HG03575 (cell line): Measurements from ENCODE around the gene IL25.
"Not testable (repeated sequence)": the region's sequence is repeated elsewhere in the genome, so short reads cannot be mapped to it uniquely, and the experiment has no call there.

ENCODE experiments used
- ATAC-seq: cut with Tn5 transposase; IDR thresholded peaks from one replicate; pipeline ENCODE4 v1.9.1; 2021; ENCODE audit not compliant: unreplicated experiment, insufficient number of reproducible peaks, low FRiP score; ENCODE audit errors: extremely low read depth

The IL25 gene

DNA sequence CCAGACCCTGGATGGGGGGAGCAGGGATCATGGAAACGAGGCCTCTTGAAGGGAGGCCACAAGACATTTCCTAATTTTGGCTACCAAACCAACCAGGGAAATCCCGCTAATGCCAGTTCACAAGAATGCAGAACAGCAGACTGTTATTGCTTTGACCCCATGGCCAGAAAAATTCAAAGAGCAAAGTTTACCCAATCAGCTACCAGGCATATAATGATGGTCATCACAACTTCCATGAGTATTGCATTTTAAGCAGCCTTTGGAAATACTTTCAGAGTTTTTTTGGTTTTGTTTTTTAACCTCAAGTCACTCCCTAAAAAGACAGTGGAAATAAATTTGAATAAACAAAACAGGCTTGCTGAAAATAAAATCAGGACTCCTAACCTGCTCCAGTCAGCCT, at the start of gene IL25:
Gene IL25 (plus strand): TSS at position 301 of the 400 bp plus-strand sequence.
- ATAC-seq: no peak

DNA sequence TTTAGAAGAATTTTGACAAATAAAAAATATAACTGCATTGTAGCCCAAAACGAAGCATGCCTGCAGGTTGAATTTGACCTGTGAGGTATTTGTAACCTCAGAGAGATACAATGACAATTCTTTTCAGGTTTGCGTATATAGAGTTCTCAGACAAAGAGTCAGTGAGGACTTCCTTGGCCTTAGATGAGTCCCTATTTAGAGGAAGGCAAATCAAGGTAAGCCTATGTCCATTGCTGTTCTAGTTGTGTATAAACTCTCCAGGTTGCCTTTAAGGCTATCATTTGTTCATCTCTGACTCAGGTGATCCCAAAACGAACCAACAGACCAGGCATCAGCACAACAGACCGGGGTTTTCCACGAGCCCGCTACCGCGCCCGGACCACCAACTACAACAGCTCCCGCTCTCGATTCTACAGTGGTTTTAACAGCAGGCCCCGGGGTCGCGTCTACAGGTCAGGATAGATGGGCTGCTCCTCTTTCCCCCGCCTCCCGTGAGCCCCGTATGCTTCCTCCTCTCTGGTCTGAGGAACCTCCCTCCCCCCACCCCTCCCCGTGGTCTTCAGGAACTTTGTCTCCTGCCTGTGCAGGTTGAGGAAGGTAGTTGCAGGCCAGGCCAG, 48.7 kb upstream of the IL25 start:
- no peak for ATAC-seq

DNA sequence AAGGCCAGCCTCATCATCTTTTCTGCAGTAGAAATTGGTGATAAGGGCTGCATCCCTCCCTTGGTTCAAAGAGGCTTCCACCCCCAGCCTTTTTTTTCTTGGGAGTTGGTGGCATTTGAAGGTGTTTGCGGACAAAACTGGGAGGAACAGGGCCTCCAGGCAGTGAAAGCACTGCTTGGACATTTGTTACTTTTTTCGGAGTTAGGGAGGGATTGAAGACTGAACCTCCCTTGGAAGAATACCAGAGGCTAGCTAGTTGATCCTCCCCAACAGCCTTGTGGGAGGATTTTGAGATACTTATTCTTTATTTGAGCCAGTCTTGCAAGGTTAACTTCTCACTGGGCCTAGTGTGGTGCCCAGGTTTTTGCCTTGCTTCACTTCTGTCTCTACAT, 48.2 kb upstream of the IL25 start:
- ATAC-seq: no peak

DNA sequence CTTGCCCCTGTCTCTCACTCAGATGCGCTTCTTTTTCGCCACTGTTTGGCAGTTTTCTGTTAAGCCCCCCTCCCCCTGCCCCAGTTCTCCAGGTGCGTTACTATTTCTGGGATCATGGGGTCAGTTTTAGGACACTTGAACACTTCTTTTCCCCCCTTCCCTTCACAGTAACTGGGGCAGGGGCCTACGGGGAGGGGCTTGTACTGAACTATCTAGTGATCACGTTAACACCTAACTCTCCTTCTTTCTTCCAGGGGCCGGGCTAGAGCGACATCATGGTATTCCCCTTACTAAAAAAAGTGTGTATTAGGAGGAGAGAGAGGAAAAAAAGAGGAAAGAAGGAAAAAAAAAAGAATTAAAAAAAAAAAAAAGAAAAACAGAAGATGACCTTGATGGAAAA, 47.6 kb upstream of the IL25 start:
- ATAC-seq: no peak

DNA sequence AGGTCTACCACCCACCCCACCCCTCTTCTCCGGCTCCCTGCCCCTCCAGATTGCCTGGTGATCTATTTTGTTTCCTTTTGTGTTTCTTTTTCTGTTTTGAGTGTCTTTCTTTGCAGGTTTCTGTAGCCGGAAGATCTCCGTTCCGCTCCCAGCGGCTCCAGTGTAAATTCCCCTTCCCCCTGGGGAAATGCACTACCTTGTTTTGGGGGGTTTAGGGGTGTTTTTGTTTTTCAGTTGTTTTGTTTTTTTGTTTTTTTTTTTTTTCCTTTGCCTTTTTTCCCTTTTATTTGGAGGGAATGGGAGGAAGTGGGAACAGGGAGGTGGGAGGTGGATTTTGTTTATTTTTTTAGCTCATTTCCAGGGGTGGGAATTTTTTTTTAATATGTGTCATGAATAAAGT, 46.9 kb upstream of the IL25 start:
- ATAC-seq: not testable (repeated sequence)

DNA sequence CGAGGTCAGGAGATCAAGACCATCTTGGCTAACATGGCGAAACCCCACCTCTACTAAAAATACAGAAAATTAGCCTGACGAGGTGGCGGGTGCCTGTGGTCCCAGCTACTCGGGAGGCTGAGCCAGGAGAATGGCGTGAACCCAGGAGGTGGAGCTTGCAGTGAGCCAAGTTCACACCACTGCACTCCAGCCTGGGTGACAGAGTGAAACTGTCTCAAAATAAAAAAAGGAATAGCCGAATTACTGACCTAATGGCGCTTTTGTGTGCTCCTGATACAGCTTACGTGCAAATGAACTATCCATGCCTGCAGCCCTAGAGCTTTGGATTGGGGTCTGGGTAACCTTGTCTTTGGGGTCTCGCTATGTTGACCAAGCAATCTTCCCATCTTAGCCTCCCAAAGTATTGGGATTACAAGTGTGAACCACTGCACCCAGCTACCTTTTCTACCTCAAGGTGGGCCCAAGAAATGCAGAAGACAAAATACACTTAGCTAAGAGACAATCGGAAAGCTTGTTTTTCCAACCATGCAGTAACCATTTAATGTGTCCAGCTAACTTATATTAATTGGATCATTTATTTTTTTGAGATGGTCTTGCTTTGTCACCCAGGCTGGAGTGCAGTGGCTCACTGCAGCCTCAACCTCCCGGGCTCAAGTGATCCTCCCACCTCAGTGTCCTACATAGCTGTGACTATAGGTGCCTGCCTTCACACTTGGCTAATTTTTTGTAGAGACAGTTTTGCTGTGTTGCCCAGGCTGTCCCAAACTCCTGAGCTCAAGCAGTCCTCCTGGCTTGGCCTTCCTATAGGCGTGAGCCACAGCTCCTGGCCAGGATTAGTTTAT, 45.9 kb upstream of the IL25 start:
- ATAC-seq: no peak

DNA sequence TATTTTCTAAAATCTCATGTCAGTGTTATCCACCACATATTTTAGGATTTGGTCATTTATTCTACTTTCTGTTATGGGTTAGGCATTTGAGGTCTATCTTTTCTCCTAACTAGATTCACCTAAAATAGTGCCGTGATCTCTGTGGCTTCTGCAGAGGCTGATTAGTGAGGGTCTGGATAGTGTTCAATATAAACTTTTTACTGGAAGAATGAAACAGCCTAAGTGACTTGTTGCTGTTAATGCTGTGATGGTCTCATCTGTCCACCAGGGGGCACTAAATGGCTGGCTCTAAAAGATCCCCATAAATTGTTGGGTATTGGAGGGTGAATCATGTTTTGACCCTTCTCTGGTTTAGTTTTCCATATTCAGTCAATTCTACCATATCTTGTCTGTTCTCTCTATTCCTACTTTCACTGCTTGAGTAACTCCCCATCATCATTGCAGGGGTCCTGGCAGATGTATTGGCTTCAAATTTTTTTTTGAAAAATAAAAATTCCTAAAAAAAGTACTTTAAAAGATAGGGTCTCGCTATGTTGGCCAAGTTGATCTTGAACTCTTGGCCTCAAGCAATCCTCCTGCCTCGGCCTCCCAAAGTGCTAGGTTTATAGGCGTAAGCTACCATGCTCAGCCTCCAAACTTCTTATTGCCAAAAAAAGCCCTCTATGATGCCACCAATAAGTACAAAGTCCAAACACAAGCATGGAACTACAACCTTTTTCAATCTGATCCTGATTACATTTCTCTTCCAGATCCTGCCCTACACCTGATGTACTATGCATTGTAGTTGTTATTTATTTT, 44.5 kb upstream of the IL25 start:
- no peak for ATAC-seq

DNA sequence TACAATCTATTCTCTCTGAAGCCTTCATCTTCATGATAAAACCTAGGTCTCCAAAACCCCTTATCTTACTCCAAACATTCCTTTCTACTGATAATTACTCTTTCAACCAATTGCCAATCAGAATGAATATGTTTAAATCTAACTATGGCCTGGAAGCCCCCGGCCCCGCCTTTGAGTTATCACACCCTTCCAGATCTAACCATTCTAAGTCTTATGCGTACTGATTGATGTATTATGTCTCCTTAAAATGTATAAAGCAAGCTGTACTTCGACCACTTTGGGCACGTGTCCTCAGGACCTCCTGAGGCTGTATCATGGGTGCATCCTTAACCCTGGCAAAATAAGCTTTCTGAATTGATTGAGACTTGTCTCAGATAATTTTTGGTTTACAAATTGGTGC, 37.0 kb upstream of the IL25 start:
- no peak for ATAC-seq

DNA sequence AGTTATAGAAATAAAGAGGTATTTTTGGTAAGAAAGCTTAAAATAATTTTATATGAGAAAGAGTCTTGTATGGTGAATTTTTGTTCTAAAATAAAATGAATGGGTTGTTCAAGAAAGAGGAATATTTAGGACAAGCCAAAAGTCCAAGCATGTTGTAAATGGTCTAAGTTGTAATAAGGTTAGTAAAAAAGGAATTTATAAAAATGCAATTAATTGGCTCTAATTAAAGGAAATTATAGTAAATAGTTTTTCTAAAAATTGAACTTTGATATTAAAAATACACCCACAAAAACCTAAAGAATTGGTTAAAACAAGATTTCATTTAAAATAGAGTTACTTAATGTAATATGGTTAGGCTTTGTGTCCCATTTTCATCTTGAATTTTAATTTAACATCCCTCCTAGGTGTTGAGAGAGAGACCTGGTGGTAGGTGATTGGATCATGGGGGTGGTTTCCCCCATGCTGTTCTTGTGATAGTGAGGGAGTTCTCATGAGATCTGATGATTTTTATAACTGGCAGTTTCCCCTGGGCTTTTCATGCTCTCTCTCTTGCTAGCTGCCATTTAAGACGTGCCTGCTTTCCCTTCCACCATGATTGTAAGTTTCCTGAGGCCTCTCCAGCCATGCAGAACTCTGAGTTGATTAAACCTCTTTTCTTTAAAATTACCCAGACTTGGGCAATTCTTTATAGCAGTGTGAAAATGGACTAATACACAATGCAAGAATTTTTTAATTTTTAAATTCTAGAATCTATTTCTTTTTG, 32.9 kb upstream of the IL25 start:
- ATAC-seq: no peak

DNA sequence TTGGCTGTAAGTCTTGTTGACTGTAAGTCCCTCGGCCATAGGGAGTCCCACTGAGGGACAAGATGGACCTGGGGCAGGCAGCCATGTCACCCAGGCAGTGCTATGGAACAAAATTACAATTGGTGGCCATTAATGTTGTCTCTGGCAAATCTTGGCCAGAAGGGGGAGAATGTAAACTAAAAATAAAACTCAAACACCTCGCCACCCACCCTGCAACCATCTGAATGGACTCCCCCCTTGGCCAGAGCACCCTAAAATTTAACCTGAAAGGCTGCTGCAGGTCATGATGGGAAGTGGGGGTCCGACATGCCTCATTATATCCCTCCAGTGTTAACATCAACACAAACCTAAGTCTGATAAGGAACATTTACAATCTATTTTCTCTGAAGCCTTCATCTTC, 28.1 kb upstream of the IL25 start:
- no peak for ATAC-seq

DNA sequence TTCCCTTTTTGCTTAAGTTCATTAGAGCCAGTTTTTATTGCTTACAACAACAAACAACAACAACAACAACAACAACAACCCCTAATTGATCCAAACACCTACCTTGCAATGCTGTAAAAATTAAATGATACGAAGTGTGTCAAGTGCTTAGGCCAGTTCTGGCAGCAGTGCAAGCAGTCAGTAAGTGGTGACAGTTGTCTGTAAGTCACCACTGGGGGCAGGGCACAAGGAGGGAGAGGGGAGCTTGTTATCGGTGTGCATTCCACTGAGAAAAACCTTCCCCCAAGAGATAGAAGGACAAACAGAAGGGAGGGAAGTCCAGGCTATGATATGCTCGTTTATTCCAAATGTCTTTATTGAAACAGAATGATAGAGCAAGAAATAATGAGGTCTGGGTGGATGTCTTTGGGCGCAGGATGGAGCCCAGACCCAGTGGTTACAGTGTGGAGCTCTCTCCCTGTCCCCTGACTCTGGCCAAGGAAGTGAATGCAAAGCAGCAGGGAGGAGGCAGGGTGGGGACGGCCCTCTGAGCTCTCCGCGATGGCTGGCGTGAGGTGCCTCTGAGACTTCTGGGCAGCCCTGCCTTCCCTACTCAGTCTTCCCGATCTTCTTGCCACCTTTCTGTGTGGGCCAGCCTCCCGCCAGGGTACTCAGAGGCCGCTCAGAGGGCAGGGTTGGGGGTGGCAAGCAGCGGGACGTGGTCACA, 26.5 kb upstream of the IL25 start:
- no peak for ATAC-seq

DNA sequence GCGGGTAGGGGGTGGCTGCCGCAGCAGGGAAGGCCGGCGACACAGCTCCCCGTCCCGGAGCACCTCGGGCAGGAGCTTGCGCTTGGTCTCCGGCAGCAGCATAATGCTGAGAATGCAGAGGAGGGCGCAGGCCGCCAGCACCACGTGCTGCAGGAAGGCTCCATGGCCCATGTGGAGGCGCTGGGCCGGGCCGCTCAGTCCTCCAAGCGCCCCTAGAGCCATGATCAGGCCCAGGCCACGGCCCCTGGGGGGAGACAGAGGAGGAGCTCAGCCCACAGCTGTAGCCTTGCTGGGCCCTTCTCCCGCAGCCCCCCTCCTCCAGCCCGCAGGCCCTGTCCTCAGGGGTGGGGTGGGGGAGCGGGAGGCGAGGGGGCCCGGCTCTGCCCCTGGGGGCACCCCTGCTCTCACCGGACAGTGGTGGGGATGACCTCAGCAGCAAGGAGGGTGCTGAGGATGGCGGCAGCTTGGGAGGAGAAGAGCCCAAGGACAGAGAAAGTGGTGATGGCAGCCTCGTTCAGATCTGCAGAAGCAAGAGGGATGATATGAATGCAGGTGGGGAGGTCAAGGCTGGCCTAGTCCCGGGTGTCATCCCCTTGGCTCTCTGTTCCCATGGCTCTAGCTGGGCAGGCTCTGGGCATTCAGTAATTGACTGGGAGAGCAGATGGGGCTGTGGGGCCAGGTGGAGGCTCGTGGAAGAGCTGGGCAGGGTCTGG, 25.8 kb upstream of the IL25 start:
- no peak for ATAC-seq

DNA sequence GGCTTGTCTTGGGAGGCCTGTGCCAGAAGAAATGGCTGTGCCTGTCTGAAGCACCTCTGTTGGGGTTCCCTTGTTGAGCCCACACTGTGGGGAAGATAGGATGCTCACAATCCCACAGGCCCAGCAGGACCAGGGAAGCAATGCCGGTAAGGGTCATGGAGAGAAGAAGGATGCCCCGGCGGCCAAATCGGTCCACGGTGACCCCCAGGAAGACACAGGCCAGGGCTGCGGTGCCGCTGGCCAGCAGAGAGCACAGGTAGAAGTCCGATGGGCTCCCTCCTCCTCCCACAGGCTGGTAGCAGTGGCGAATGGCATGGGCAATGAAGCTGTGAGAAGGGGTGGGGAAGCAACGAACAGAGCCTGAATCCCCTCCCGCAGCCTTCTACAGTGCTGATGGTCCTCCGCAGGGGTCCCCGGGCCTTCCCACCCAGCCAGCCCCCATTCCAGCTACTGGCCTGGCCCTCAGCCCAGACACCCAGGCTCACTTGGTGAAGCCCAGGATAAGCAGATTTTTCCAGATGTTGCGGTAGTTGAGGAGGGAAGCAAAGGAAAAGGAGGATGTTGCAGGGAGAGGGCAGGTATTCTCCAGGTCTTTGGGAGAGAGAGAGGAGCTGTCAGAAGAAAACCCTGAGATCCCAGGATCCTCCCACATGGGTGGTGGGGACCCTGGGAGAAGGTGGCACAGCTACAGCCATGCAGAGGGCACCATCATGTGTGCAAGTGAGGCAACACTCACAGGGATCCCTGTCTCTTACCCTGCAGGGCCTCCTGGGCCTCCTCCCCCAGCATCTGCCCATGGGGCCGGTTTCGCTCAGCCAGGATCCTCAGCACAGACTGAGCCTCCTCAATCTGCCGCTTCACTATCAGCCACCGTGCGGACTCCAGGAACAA, 25.0 kb upstream of the IL25 start:
- ATAC-seq: no peak

DNA sequence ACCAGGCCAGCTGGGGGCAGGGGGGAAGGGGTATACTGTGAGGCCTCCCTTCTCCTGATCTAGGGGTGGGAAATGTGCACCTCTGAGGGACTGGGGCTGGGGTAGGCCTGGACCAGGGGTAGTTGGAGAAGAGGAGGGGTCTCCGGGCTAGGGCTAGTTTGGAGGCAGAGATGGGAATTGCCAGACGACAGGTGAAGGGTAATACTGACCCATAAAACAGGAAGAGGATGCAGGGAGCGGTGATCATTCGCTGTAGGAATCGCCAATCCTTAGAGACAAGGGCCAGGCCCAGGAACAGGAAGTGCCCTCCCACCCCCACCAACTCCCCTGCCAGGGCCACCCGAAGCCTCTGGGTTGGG, 24.3 kb upstream of the IL25 start:
- ATAC-seq: no peak

DNA sequence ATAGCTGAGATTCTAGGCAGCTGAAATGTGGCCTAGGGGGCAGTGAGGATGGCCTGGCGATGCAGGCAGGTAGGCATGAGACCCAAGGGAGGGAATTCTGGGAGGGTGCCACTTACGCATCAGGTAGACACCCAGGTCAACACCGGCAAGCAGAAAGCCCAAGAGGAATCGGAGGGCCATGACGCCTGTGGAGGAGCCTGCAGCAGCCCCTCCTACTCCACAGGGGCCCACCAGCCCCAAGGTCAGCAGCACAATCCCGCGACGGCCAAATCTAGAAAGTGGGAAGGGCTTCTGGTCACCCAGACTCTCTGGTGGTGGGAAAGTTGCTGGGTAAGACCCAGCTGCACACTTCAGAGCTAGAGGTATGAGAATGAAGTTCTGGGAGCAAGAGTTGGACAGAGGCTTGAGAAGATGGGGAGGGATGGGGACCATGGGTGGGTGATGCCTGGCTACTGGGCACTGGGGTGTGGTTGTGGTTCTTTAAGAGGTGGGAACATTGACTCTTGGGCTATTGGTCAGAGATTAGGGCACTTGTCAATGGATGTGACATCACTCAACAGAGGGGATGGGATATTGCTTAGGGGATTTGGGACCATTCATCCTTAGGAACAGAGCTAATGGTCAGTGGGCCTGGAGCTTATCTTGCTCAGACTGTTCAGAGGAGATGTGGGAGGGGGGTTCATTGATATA, 23.3 kb upstream of the IL25 start:
- ATAC-seq: no peak

DNA sequence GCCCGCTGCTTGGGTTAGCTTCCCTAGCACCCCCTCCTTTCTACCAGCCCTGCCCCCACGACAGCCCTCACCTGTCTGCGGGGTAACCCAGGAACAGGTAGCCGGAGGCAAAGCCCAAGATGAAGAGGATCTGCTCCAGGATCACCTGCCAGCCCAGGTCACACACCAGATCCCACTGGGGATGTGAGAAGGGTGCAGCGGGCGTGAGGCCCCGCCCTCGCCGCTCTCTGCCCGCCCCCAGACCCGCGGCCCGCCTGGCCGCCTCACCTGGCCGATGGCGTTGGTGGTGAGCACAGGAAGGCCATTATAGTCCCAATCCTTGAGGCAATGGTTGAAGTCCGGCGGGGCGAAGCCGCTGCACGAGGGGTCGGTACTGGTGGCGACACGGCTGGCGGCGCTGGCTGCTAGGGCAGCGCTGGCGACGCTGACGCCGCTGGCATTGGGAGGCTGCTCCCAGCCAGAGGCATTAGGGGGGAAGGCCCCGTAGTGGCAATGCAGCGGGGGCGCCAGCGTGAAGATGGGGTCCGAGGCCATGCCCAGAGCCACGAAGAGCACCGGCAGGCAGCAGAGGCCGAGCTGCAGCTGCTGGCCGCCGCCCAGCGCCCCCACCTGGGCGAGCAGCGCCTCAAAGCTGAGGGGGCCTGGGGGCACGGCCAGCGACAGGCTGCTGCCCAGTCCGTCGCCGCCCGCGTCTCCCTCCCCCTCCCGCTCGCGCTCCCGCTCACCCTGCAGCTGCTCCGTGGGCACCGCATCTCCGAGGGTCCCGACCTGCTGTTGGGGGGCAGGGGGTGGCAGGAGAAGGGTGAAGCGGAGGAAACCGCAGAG, 20.7 kb upstream of the IL25 start:
- no peak for ATAC-seq
